Measurements from ENCODE around the gene ARL16. TPM values are rescaled to one million over a fixed set of nuclear protein-coding genes. Genes with fewer than 3 reads are reported as not detected.

ARL16 gene
- total RNA-seq, 4 donors from 2014 or later = 22.1 to 37.9 (median 34.3) TPM

GRCh38 chr17:81717766-81718089 is 34.1 kb upstream of the ARL16 start:
- H3K27me3 ChIP-seq = no peaks in the 10 kb centered on the region
- WGBS, 2 donors = 93 to 100% methylated on average over 5 to 9 of the region's 9 CpGs
- TF ChIP-seq CTCF (IDR thresholded peaks at IDR 0.05) (no peak), EP300 (IDR thresholded peaks at IDR 0.05) (no peak), POLR2A (IDR thresholded peaks at IDR 0.05) (no peak)
- DNase-seq (ENCODE audit: low spot score in 2 of 2) = no peak
- no peak overlapping the region for H3K27ac ChIP-seq
- no peaks in the 10 kb centered on the region for H3K9me3 ChIP-seq
- peaks cover 0 to 64% (median 0%) of the 10 kb centered on the region in 3 donors for H3K36me3 ChIP-seq
- H3K4me3 ChIP-seq = no peak overlapping the region
- H3K4me1 ChIP-seq = peaks cover 0 to 37% (median 20%) of the 10 kb centered on the region in 4 donors

- 89 to 94% methylated on average over 12 to 25 of the region's 25 CpGs for WGBS, 2 donors
- TF ChIP-seq EP300 (IDR thresholded peaks at IDR 0.05) = no peak
- no peak for TF ChIP-seq CTCF (IDR thresholded peaks at IDR 0.05)
- TF ChIP-seq POLR2A (IDR thresholded peaks at IDR 0.05) = no peak
These were observed 33.6 kb upstream of the ARL16 start for GRCh38 chr17:81717049-81717765.

GRCh38 chr17:81716674-81716996 is 33.0 kb upstream of the ARL16 start:
- H3K4me3 ChIP-seq = no peak overlapping the region
- H3K36me3 ChIP-seq = peaks cover 0 to 64% (median 0%) of the 10 kb centered on the region in 3 donors
- H3K9me3 ChIP-seq = no peaks in the 10 kb centered on the region
- no peak for TF ChIP-seq EP300 (IDR thresholded peaks at IDR 0.05)
- no peak for TF ChIP-seq CTCF (IDR thresholded peaks at IDR 0.05)
- no peak for TF ChIP-seq POLR2A (IDR thresholded peaks at IDR 0.05)
- H3K4me1 ChIP-seq = peaks cover 0 to 33% (median 21%) of the 10 kb centered on the region in 4 donors
- 87 to 95% methylated on average over 9 to 12 of the region's 12 CpGs for WGBS, 2 donors
- DNase-seq (ENCODE audit: low spot score in 2 of 2) = no peak
- no peaks in the 10 kb centered on the region for H3K27me3 ChIP-seq
- no peak overlapping the region for H3K27ac ChIP-seq

More at GRCh38 chr17:81717049-81717765, 33.6 kb upstream of the ARL16 start:
- Histone ChIP-seq H3K36me3 (peaks cover 0 to 64% (median 0%) of the 10 kb centered on the region in 3 donors), H3K4me1 (peaks cover 0 to 35% (median 21%) of the 10 kb centered on the region in 4 donors), H3K4me3 (no peak overlapping the region), H3K27ac (no peak overlapping the region), H3K27me3 (no peaks in the 10 kb centered on the region), H3K9me3 (no peaks in the 10 kb centered on the region)
- DNase-seq (ENCODE audit: low spot score in 2 of 2) = no peak

DNA sequence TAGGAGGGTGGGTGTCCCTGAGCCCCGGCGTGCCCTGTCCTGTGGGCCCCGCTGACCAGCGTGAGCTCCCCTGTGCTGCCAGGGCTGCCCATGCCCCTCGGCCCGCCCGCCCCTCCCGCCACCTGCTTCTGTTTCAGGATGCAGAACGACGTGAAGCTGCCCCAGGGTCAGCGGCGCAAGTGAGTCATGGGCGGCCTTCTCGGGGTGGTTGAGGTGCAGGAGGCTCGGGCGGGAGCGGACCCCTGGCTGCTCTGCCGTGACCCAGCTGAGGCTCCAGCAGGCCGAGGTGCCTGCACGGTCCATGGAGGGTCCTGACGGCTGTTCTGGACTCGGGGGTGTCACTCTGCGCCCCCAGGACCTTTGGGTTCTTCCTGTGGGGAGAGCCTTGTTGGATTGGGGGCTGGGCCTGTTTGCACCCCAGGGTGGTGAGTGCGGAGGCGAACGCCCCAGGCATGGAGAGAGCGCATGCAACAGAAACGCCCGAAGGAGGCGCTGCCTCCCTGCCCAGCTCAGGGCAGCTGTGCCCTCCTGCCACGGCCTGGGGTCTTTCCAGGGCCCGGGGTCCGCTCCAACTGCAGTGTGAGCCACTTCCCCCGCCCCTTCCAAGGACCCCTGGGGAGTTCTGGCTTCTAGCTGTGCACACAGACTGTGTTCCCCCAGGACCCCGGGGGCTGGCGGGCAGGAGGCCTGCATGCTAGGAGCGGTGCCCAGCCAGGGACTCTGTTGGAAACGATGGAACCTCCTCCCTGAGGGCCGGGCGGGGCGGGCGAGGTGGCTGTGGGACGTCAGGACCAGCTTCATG is 32.5 kb upstream of the ARL16 start:
- DNase-seq (ENCODE audit: low spot score in 2 of 2) = no peak
- no peak for TF ChIP-seq POLR2A (IDR thresholded peaks at IDR 0.05)
- no peak for TF ChIP-seq CTCF (IDR thresholded peaks at IDR 0.05)
- TF ChIP-seq EP300 (IDR thresholded peaks at IDR 0.05) = no peak
- WGBS, 2 donors = 87 to 89% methylated on average over 31 to 40 of the region's 43 CpGs
- Histone ChIP-seq H3K4me3 (no peak overlapping the region), H3K4me1 (peaks cover 0 to 39% (median 26%) of the 10 kb centered on the region in 4 donors), H3K36me3 (peaks cover 0 to 64% (median 0%) of the 10 kb centered on the region in 3 donors), H3K9me3 (no peaks in the 10 kb centered on the region), H3K27me3 (no peaks in the 10 kb centered on the region), H3K27ac (no peak overlapping the region)

All from tibial nerve (tissue), 4 donors.